NB4 (cell line): ENCODE data around the gene CHTF18.

Experiments
- POLR2A ChIP-seq: IDR thresholded peaks from 2 replicates; pipeline ENCODE4 v1.6.1; 2011; ENCODE audit warnings: mild to moderate bottlenecking; ENCODE audit not compliant: insufficient read length; ENCODE audit errors: extremely low read depth
- TF ChIP-seq, protein P1 (sequence below): IDR thresholded peaks from one replicate; pipeline ENCODE4 v1.5.1; 2012; ENCODE audit warnings: low read depth, low read length
- TF ChIP-seq, protein P2 (sequence below): IDR thresholded peaks from 2 replicates; pipeline ENCODE4 v1.6.1; 2011; ENCODE audit warnings: low read depth, low read length

DNA sequence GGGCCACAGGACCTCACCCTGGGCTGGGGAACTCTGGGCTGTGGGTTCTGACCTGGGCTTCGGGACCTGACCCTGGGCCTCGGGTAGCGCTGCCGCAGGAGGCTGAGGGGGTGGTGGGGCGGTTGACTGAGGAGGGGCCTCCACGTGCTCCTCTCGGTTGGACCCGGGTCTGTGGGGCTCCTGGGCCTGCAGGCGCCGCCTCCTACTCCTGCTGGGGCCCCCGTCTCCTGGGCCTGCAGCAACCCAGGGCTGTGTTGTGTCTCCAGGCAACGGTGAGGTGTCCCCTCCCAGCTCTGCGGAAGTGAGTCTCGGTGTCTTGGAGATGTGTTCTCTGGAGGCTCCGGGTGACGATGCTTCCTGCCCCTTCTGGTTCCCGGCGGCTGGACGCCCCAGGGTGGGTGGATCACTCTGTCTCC, 53.6 kb downstream of the CHTF18 start:
- TF ChIP-seq, protein P1, sequence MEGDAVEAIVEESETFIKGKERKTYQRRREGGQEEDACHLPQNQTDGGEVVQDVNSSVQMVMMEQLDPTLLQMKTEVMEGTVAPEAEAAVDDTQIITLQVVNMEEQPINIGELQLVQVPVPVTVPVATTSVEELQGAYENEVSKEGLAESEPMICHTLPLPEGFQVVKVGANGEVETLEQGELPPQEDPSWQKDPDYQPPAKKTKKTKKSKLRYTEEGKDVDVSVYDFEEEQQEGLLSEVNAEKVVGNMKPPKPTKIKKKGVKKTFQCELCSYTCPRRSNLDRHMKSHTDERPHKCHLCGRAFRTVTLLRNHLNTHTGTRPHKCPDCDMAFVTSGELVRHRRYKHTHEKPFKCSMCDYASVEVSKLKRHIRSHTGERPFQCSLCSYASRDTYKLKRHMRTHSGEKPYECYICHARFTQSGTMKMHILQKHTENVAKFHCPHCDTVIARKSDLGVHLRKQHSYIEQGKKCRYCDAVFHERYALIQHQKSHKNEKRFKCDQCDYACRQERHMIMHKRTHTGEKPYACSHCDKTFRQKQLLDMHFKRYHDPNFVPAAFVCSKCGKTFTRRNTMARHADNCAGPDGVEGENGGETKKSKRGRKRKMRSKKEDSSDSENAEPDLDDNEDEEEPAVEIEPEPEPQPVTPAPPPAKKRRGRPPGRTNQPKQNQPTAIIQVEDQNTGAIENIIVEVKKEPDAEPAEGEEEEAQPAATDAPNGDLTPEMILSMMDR, result no peak
- TF ChIP-seq POLR2A, result no peak
- TF ChIP-seq, protein P2, sequence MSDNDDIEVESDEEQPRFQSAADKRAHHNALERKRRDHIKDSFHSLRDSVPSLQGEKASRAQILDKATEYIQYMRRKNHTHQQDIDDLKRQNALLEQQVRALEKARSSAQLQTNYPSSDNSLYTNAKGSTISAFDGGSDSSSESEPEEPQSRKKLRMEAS, result no peak
